NB4 (cell line): ENCODE measurements around the gene UST.

ENCODE experiments used
- TF ChIP-seq, protein P1 (sequence below): IDR thresholded peaks from one replicate; pipeline ENCODE4 v1.5.1; 2012; ENCODE audit warnings: low read depth, low read length
- TF ChIP-seq, protein P2 (sequence below): IDR thresholded peaks from 2 replicates; pipeline ENCODE4 v1.6.1; 2011; ENCODE audit warnings: low read depth, low read length

- TF ChIP-seq, protein P1, sequence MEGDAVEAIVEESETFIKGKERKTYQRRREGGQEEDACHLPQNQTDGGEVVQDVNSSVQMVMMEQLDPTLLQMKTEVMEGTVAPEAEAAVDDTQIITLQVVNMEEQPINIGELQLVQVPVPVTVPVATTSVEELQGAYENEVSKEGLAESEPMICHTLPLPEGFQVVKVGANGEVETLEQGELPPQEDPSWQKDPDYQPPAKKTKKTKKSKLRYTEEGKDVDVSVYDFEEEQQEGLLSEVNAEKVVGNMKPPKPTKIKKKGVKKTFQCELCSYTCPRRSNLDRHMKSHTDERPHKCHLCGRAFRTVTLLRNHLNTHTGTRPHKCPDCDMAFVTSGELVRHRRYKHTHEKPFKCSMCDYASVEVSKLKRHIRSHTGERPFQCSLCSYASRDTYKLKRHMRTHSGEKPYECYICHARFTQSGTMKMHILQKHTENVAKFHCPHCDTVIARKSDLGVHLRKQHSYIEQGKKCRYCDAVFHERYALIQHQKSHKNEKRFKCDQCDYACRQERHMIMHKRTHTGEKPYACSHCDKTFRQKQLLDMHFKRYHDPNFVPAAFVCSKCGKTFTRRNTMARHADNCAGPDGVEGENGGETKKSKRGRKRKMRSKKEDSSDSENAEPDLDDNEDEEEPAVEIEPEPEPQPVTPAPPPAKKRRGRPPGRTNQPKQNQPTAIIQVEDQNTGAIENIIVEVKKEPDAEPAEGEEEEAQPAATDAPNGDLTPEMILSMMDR, result no peak
- TF ChIP-seq, protein P2, sequence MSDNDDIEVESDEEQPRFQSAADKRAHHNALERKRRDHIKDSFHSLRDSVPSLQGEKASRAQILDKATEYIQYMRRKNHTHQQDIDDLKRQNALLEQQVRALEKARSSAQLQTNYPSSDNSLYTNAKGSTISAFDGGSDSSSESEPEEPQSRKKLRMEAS, result no peak
Observed at GRCh38 chr6:148723484-148723883, 23.3 kb upstream of the UST start.
